ENCODE data around the gene C1D.
"Not testable (repeated sequence)": the region's sequence is repeated elsewhere in the genome, so short reads cannot be mapped to it uniquely, and the experiment has no call there.

The C1D gene

DNA sequence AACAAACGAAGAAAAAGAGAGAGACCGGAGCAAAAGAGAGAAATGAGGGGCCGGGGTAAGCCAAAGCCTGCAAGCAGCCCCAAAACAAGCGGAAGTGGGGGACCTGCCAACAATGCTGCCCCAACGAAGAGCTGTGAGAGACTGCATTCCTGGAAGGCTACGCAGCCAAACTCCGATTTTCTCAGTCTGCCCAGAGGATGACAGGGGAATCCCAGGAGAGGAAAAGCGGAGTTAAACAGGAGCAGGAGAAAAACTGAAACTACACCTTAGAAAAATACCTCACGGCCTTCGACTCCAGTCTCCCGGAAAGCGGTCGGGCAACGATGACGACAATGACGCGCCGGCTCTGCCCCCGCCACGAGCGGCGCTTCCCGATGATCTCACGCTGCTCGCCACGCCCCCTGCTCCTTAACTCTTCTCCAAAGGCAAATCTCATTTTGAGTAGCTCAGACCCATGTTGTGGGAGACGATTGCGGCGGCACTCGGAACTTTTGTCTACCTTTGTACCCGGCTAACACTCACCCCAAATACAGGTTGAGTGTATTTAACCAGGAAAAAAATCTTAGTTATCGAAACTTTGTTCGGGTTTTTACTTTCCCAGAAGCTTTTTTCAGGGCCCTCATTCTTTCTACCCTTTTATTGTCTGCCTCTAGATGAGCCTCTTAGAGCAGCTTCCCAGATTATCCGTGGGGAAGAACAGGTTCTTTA lies at the start of gene C1D:
C1D (minus strand) TSS at position 325 of the 708 bp plus-strand sequence. CDS start 15,694 bp downstream, outside the sequence.
- DNase-seq, result peak; percentile 97

DNA sequence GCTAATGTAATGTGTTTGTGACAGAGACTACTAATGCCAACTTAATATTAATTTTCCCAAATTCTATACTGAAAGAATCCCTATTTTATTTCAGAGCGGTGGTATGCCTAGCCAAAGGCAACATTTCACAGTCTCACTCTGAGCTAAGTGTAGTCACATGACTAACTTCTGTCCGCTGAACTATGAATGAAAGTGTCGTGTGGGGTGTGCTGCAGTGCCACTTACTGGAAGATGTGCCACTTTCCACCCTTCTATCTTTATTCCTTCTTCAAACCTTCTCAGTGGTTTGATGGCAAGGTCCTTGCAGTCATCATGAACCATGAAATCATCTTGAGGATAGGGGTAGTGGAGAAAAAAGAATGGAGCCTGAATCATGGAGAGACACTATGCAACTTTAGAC lies 47.3 kb upstream of the C1D start:
- no peak for DNase-seq

GRCh38 chr2:68108120-68108519 lies 45.3 kb upstream of the C1D start:
- DNase-seq, result no peak

- DNase-seq, result no peak
Observed at GRCh38 chr2:68107475-68107874, 44.7 kb upstream of the C1D start.

- DNase-seq, result no peak
Observed at GRCh38 chr2:68104111-68104835, 41.5 kb upstream of the C1D start.

GRCh38 chr2:68103709-68104055 lies 40.9 kb upstream of the C1D start:
- no peak for DNase-seq

- DNase-seq, result peak; percentile 35
Observed at GRCh38 chr2:68103030-68103708, 40.4 kb upstream of the C1D start.

GRCh38 chr2:68100189-68100588 lies 37.4 kb upstream of the C1D start:
- no peak for DNase-seq

DNA sequence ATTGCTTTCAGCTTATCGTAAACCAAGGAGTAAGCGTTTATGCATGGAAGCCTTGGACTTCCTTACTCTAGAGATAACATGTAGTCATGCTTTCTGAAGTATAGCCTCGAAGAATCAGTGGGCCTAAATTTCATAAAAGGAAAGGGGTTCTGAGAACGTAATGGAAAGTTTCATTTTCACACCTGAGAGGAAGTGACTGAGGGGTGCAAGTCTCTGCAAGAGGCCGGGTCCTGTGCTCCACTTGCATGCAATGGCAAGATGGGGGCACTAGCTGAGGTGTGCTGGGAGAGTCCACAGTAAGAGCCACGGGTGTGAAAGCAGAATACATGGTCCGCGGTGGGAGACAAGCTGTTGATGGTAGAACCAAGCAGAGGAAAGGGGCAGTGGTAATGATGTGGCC lies 36.5 kb upstream of the C1D start:
- no peak for DNase-seq

GRCh38 chr2:68098291-68098797 lies 35.5 kb upstream of the C1D start:
- no peak for DNase-seq

DNA sequence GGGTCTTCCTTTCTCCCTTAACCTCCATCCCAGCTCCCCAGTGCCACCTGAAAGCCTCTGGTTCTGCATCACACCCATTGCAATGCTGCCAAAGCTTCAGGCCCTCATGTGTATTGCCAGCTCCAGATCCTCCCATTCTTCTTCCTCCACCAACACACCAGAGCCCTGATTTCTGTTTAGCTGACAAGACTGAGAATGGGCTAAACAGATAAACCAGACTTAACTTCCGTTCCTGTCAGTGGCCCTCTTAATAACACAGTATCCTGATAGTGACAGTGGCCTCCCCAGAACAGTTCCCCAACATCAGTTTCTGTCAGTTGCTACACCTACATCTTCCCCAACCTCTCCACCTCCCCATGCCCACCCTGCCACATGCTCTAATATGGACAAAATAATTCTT lies 31.3 kb upstream of the C1D start:
- DNase-seq, result no peak

DNA sequence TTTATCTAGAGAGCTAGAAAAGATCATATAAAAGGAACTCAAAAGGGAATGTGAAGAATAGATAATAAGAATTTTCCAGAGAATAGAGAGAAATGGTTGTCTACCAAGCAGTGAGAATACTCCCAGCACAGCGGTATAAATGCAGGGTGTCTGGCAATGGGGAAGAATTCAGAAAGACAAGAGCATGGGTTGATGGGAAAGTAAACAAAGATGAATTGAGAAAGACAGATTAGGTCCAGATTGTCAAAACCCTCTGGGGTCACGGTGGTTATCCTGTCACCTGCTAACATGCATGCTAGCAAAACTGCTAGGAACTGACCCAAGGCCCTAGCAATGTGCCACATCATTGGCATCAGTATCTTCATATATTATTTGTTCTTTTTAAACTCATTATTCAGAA lies 30.8 kb upstream of the C1D start:
- DNase-seq, result no peak

GRCh38 chr2:68091439-68092034 lies 28.7 kb upstream of the C1D start:
- DNase-seq, result no peak

DNA sequence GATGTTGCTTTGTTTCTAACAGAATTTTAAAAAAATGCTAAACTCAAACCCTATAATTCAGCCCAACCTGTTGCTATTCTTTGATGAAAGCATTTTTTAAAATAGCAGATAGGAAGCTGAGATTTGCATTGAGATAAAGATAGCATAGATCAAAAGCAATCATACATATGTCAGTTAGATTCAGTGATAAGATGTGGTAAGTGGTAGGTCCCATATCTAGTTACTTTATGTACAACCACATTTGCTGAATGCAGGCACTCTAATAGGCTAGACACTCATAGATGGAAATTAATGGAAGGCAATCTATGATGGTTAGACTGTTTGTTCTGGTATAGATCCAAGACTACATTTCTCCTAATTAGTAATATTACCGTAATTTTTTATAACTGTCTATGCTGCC lies 27.2 kb upstream of the C1D start:
- DNase-seq, result no peak

GRCh38 chr2:68088940-68089339 lies 26.1 kb upstream of the C1D start:
- DNase-seq, result no peak

DNA sequence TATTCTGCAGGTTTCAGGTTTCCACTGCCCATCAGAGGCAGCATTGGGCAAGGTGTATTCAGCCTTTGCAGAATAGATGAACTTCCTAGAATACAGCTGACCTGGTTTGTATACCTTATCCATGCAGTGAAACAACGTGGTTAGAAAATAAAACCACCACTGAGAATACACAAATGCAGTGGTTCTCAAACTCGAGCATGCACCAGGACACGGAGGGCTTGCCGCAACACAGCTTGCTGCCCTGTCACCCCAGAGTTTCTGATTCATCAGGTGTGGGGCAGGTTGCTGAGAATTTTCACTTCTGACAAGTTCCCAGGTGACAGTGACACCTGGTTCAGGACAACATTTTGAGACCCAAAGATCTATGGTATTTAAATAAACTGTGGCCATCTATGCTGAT lies 23.4 kb upstream of the C1D start:
- DNase-seq, result no peak

- DNase-seq, result no peak
Observed at GRCh38 chr2:68083346-68083745, 20.5 kb upstream of the C1D start.

DNA sequence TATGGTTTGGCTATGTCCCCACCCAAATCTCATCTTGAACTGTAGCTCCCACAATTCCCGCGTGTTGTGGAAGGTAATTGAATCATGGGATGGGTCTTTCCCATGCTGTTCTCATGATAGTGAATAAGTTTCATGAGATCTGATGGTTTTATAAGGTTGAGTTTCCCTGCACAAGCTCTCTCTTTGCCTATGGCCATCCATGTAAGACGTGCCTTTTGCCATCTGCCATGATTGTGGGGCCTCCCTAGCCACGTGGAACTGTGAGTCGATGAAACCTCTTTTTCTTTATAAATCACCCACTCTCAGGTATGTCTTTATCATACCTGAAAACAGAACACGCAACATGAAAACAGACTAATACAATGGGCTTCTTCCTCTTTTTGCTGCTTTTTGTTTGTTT lies 11.2 kb upstream of the C1D start:
- no peak for DNase-seq

GRCh38 chr2:68063797-68064646 lies 1.2 kb upstream of the C1D start:
- not testable (repeated sequence) for DNase-seq

DNA sequence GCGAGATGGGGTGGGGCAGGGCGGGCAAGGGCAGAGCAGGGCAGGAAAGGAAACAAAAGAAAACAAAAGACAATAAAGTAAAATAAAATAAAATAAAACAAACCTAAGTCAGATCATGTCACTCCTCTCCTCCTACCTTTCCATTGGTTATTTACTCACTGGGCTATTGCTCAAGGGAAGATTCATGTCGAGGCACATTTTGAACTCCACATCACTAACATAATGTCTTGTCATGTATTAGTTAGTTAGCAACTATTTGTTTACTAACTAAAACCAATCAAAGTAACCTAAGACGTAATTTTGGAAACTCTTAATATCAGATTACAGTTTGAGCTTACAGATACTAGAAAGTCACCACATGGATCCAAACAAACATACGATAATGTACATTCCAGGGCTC lies 2.2 kb downstream of the C1D start:
- DNase-seq, result no peak

DNA sequence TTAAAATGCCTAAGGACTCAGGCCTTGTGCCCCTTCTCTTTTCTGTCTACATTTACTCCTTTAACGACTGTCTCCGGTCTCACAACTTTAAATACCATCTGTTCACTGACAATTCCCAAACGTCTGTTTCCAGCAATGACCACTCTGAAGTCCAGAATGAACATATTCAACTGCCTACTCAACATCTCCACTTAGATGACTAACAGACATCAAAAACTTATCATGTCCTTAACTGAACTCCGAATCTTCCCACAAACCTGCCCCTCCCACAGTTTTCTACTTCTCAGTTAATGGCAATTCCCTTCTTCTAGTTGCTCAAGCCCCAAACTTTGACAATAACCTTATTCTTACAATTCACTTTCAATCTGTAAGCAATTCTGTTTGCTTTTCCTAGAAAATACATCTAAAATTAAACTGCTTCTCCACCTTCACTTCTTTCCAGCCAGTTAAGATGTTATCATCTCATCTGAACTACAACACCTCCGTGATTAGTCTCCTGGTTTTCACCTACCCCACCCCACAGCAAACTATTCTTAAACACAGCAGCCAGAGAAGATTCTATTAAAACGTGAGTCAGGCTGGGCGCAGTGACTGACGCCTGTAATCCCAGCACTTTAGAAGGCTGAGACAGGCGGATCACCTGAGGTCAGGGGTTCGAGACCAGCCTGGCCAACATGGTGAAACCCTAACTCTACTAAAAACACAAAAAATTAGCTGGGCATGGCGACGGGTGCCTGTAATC lies 2.8 kb downstream of the C1D start:
- no peak for DNase-seq
